ENCODE results near the gene SCRT2.

DNA sequence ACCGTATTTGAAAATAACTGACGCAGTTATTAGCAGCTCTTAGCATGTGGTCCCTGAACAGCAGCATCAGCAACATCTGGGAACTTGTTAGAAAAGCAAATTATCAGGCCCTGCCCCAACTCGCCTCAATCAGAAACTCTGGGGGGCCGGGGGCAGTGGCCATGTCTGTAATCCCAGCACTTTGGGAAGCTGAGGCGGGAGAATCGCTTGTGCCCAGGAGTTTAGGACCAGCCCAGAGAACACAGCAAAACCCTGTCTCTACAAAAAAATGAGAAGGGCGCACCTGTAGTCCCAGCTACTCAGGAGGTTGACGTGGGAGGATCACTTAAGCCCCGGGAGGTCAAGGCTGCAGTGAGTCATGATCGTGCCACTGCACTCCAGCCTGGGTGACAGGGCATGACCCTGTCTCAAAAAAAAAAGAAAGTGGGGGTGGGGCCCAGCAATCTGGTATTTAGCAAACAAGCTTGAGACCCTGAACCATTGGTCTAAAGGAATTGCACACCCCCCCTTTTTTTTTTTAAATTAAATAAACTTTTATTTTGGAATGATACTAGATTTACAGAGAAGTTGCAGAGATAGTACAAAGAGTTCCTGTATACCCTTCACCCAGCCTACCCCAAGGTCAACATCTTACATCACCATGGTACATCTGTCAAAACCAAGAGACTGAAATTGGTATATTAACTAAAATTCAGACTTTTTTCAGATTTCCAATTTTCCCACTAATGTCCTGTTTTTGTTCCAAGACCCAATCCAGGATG, 29.3 kb downstream of the SCRT2 start:
- TF ChIP-seq, protein P1, sequence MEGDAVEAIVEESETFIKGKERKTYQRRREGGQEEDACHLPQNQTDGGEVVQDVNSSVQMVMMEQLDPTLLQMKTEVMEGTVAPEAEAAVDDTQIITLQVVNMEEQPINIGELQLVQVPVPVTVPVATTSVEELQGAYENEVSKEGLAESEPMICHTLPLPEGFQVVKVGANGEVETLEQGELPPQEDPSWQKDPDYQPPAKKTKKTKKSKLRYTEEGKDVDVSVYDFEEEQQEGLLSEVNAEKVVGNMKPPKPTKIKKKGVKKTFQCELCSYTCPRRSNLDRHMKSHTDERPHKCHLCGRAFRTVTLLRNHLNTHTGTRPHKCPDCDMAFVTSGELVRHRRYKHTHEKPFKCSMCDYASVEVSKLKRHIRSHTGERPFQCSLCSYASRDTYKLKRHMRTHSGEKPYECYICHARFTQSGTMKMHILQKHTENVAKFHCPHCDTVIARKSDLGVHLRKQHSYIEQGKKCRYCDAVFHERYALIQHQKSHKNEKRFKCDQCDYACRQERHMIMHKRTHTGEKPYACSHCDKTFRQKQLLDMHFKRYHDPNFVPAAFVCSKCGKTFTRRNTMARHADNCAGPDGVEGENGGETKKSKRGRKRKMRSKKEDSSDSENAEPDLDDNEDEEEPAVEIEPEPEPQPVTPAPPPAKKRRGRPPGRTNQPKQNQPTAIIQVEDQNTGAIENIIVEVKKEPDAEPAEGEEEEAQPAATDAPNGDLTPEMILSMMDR (IDR thresholded peaks at IDR 0.05; ENCODE audit: low read depth, low read length) = no peak
- no peak for TF ChIP-seq EZH2phosphoT487 (IDR thresholded peaks at IDR 0.05; ENCODE audit: low read depth)

All from OCI-LY3 (cell line).